ENCODE data around the gene NIT1. TPM values are rescaled to one million over a fixed set of nuclear protein-coding genes. Genes with fewer than 3 reads are reported as not detected.

NIT1 gene
- total and polyA plus RNA-seq, 2 of the 13 experiments (the other 11 are each of a cell fraction or from before 2014, with no cell fraction given) = 22.7 to 31.0 TPM

DNA sequence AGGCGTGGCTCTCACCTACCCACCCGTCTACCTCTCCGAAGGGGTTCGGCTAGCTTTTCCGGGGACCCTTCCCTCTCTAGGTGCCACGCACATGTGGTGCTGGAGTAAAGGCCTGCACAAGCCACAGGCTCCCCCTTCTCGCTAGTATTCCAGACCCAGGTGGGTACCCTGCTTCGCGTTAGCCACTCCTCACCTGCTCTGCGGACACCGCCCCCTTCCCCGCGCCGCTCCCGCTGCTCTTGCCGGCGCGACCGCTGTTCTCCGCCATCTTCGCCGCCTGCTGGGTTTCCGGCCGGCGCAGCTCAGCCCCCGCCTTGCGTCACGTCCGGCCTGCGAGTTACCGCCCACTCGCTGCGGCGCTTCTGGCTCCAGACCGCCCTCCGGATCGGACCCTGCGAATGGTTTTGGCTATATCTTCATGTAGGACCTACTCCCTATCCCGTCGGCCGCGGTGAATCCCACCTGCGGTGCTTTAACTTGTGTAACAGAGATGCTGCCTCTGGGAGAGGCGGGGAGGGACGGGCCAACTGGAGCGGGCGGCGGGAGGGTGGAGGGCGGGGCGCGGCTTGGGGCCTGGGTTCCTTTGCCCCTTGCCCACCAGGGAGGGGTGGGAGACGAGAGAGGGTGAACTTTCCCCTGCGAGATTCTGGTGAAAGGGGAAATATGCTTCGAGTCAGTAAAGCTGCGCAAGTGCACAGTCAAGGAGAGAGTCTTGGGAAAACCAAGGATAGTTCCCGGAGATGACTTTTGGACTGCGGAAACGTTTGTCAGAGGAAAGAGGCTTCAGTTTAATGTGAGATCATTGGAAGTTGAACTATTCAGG lies at the start of gene NIT1, which contains the start of gene PFDN2 (continued):
- no peak for TF ChIP-seq MED8 (CRISPR knock-in tag; IDR thresholded peaks at IDR 0.05; ENCODE audit: insufficient replicate concordance)
- TF ChIP-seq ZFP36 (IDR thresholded peaks at IDR 0.05; ENCODE audit: borderline replicate concordance, low read depth, low read length, partially characterized antibody) = no peak
- TF ChIP-seq, protein P1, sequence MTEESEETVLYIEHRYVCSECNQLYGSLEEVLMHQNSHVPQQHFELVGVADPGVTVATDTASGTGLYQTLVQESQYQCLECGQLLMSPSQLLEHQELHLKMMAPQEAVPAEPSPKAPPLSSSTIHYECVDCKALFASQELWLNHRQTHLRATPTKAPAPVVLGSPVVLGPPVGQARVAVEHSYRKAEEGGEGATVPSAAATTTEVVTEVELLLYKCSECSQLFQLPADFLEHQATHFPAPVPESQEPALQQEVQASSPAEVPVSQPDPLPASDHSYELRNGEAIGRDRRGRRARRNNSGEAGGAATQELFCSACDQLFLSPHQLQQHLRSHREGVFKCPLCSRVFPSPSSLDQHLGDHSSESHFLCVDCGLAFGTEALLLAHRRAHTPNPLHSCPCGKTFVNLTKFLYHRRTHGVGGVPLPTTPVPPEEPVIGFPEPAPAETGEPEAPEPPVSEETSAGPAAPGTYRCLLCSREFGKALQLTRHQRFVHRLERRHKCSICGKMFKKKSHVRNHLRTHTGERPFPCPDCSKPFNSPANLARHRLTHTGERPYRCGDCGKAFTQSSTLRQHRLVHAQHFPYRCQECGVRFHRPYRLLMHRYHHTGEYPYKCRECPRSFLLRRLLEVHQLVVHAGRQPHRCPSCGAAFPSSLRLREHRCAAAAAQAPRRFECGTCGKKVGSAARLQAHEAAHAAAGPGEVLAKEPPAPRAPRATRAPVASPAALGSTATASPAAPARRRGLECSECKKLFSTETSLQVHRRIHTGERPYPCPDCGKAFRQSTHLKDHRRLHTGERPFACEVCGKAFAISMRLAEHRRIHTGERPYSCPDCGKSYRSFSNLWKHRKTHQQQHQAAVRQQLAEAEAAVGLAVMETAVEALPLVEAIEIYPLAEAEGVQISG (CRISPR knock-in tag; IDR thresholded peaks at IDR 0.05) = peak; percentile 90
- TF ChIP-seq, protein P2, sequence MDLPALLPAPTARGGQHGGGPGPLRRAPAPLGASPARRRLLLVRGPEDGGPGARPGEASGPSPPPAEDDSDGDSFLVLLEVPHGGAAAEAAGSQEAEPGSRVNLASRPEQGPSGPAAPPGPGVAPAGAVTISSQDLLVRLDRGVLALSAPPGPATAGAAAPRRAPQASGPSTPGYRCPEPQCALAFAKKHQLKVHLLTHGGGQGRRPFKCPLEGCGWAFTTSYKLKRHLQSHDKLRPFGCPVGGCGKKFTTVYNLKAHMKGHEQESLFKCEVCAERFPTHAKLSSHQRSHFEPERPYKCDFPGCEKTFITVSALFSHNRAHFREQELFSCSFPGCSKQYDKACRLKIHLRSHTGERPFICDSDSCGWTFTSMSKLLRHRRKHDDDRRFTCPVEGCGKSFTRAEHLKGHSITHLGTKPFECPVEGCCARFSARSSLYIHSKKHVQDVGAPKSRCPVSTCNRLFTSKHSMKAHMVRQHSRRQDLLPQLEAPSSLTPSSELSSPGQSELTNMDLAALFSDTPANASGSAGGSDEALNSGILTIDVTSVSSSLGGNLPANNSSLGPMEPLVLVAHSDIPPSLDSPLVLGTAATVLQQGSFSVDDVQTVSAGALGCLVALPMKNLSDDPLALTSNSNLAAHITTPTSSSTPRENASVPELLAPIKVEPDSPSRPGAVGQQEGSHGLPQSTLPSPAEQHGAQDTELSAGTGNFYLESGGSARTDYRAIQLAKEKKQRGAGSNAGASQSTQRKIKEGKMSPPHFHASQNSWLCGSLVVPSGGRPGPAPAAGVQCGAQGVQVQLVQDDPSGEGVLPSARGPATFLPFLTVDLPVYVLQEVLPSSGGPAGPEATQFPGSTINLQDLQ (CRISPR knock-in tag; IDR thresholded peaks at IDR 0.05) = no peak
- peak; percentile 22; the same call in 1 of the 2 replicates for TF ChIP-seq RXRA (CRISPR knock-in tag; IDR thresholded peaks at IDR 0.05)
- no peak for TF ChIP-seq LCORL (IDR thresholded peaks at IDR 0.05)
- peak; percentile 31; the same call in 1 of the 2 replicates for TF ChIP-seq LCORL (CRISPR knock-in tag; IDR thresholded peaks at IDR 0.05)
- TF ChIP-seq HDAC1 (CRISPR knock-in tag; IDR thresholded peaks at IDR 0.05) = peak; percentile 88
- TF ChIP-seq ZNF121 (CRISPR knock-in tag; IDR thresholded peaks at IDR 0.05) = no peak; the same call in 1 of the 2 replicates
- peak; percentile 45; the same call in 1 of the 2 replicates for TF ChIP-seq HDAC2 (CRISPR knock-in tag; IDR thresholded peaks at IDR 0.05)
- peak; percentile 79 for TF ChIP-seq ETV6 (CRISPR knock-in tag; conservative IDR thresholded peaks at IDR 0.05)
- TF ChIP-seq, protein P3, sequence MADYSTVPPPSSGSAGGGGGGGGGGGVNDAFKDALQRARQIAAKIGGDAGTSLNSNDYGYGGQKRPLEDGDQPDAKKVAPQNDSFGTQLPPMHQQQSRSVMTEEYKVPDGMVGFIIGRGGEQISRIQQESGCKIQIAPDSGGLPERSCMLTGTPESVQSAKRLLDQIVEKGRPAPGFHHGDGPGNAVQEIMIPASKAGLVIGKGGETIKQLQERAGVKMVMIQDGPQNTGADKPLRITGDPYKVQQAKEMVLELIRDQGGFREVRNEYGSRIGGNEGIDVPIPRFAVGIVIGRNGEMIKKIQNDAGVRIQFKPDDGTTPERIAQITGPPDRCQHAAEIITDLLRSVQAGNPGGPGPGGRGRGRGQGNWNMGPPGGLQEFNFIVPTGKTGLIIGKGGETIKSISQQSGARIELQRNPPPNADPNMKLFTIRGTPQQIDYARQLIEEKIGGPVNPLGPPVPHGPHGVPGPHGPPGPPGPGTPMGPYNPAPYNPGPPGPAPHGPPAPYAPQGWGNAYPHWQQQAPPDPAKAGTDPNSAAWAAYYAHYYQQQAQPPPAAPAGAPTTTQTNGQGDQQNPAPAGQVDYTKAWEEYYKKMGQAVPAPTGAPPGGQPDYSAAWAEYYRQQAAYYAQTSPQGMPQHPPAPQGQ (CRISPR knock-in tag; IDR thresholded peaks at IDR 0.05; ENCODE audit: borderline replicate concordance) = no peak
- peak; percentile 71; the same call in 1 of the 2 replicates for TF ChIP-seq ZNF792 (CRISPR knock-in tag; IDR thresholded peaks at IDR 0.05)
- 0 out of 2 replicates have a peak, but pooled peaks have one; percentile 2 for TF ChIP-seq SATB2 (CRISPR knock-in tag; IDR thresholded peaks at IDR 0.05)
- 0 out of 2 replicates have a peak, but pooled peaks have one; percentile 59 for TF ChIP-seq ZBTB7A (CRISPR knock-in tag; IDR thresholded peaks at IDR 0.05)
- TF ChIP-seq, protein P4, sequence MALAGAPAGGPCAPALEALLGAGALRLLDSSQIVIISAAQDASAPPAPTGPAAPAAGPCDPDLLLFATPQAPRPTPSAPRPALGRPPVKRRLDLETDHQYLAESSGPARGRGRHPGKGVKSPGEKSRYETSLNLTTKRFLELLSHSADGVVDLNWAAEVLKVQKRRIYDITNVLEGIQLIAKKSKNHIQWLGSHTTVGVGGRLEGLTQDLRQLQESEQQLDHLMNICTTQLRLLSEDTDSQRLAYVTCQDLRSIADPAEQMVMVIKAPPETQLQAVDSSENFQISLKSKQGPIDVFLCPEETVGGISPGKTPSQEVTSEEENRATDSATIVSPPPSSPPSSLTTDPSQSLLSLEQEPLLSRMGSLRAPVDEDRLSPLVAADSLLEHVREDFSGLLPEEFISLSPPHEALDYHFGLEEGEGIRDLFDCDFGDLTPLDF (CRISPR knock-in tag; IDR thresholded peaks at IDR 0.05) = peak; percentile 73; the same call in 1 of the 2 replicates
- peak; percentile 69 for TF ChIP-seq AGO2 (optimal IDR thresholded peaks at IDR 0.05; ENCODE audit: low read depth, low read length)
- peak; percentile 40; the same call in 1 of the 2 replicates for TF ChIP-seq YEATS2 (CRISPR knock-in tag; IDR thresholded peaks at IDR 0.05; ENCODE audit: borderline replicate concordance)
- TF ChIP-seq KLF9 (CRISPR knock-in tag; IDR thresholded peaks at IDR 0.05; ENCODE audit: low read depth) = peak; percentile 82; the same call in 1 of the 2 replicates
